ENCODE data around the gene DDX51. TPM values are rescaled to one million over a fixed set of nuclear protein-coding genes. Genes with fewer than 3 reads are reported as not detected.

The DDX51 gene
- total and polyA plus RNA-seq, 2 experiments from 2014 or later: 12.4 to 18.3 TPM

GRCh38 chr12:132190012-132190755, 46.1 kb upstream of the DDX51 start:
- Histone ChIP-seq H3K9me2 (ENCODE audit: insufficient read depth) (no peaks in the 10 kb centered on the region), H3K4me2 (peak overlapping the region; percentile 75), H3F3A (replicated peaks; ENCODE audit: low read depth) (0 out of 2 replicates have a peak, but pooled peaks cover 2% of the 10 kb centered on the region), H3K4me1 (ENCODE audit: insufficient read depth) (peaks cover 4% of the 10 kb centered on the region; the same call in 1 of the 2 replicates), H3K4me3 (peak overlapping the region; percentile 69), H4K20me1 (replicated peaks; ENCODE audit: insufficient read depth) (no peaks in the 10 kb centered on the region), H3K79me2 (replicated peaks; ENCODE audit: insufficient read depth) (no peaks in the 10 kb centered on the region), H2AFZ (peak overlapping the region; percentile 97), H3K27me3 (ENCODE audit: insufficient read depth) (peaks cover 40% of the 10 kb centered on the region), H3K36me3 (ENCODE audit: insufficient read depth) (no peaks in the 10 kb centered on the region), H3K27ac (ENCODE audit: low read depth) (no peak overlapping the region)
- H3K36me3 Mint-ChIP-seq (ENCODE audit: low read depth): peaks cover 10% of the 10 kb centered on the region
- no peak for TF ChIP-seq CREB1 (CRISPR knock-in tag; IDR thresholded peaks at IDR 0.05; ENCODE audit: low read depth)
- no peak for TF ChIP-seq STAT1 (IDR thresholded peaks at IDR 0.05; ENCODE audit: unreplicated experiment)
- no peak for TF ChIP-seq ETS1 (IDR thresholded peaks at IDR 0.05)
- TF ChIP-seq ZNF331 (CRISPR knock-in tag; IDR thresholded peaks at IDR 0.05; ENCODE audit: low read depth): no peak
- no peak for TF ChIP-seq NANOG (IDR thresholded peaks at IDR 0.05; ENCODE audit: borderline replicate concordance)
- no peak for TF ChIP-seq EZH2phosphoT487 (IDR thresholded peaks at IDR 0.05; ENCODE audit: unreplicated experiment)
- TF ChIP-seq EZH2 (IDR thresholded peaks at IDR 0.05; ENCODE audit: low read depth, unreplicated experiment): peak; percentile 52
- H3K4me1 Mint-ChIP-seq: peaks cover 10% of the 10 kb centered on the region
- ATAC-seq (peak; percentile 66), DNase-seq (ENCODE audit: low spot score) (peak; percentile 78)
- H3K27me3 Mint-ChIP-seq (ENCODE audit: insufficient read depth, low read depth, poor library complexity): peaks cover 72% of the 10 kb centered on the region
- H3K4me3 Mint-ChIP-seq: peak overlapping the region; percentile 82
- H3K9me3 Mint-ChIP-seq: peaks cover 21% of the 10 kb centered on the region
- H3K27ac Mint-ChIP-seq: no peak overlapping the region

GRCh38 chr12:132189378-132190011, 45.4 kb upstream of the DDX51 start:
- Mint-ChIP-seq H3K27me3 (ENCODE audit: insufficient read depth, low read depth, poor library complexity) (peaks cover 72% of the 10 kb centered on the region), H3K27ac (no peak overlapping the region)
- ATAC-seq: peak; percentile 72

More at GRCh38 chr12:132189378-132190011, 45.4 kb upstream of the DDX51 start:
- Mint-ChIP-seq H3K36me3 (ENCODE audit: low read depth) (peaks cover 10% of the 10 kb centered on the region), H3K4me3 (peak overlapping the region; percentile 82), H3K9me3 (peaks cover 21% of the 10 kb centered on the region), H3K4me1 (peaks cover 10% of the 10 kb centered on the region)
- Histone ChIP-seq H3K4me3 (peak overlapping the region; percentile 69), H3K4me1 (ENCODE audit: insufficient read depth) (peaks cover 4% of the 10 kb centered on the region; the same call in 1 of the 2 replicates), H3K9me2 (ENCODE audit: insufficient read depth) (no peaks in the 10 kb centered on the region), H3K4me2 (peak overlapping the region; percentile 75), H3K79me2 (replicated peaks; ENCODE audit: insufficient read depth) (no peaks in the 10 kb centered on the region), H2AFZ (peak overlapping the region; percentile 97), H3K27ac (ENCODE audit: low read depth) (no peak overlapping the region), H4K20me1 (replicated peaks; ENCODE audit: insufficient read depth) (no peaks in the 10 kb centered on the region), H3K27me3 (ENCODE audit: insufficient read depth) (peaks cover 44% of the 10 kb centered on the region), H3K36me3 (ENCODE audit: insufficient read depth) (no peaks in the 10 kb centered on the region), H3F3A (replicated peaks; ENCODE audit: low read depth) (0 out of 2 replicates have a peak, but pooled peaks cover 2% of the 10 kb centered on the region)
- no peak for TF ChIP-seq NANOG (IDR thresholded peaks at IDR 0.05; ENCODE audit: borderline replicate concordance)
- TF ChIP-seq CREB1 (CRISPR knock-in tag; IDR thresholded peaks at IDR 0.05; ENCODE audit: low read depth): 0 out of 2 replicates have a peak, but pooled peaks have one; percentile 16
- no peak for TF ChIP-seq ETS1 (IDR thresholded peaks at IDR 0.05)
- DNase-seq (ENCODE audit: low spot score): peak; percentile 73

All from GM23338 (cell line).